Mammary microvascular endothelial cell (primary cell): ENCODE results near the gene CXCL12. TPM values are rescaled to one million over a fixed set of nuclear protein-coding genes. Genes with fewer than 3 reads are reported as not detected.

Experiments
- total RNA-seq: library from RNA; depleted of rRNA; stranded (reverse); fragments of >200 nt; gene quantifications from 2 replicates; pipeline ENCODE4 v1.2.3, GENCODE V29; 2015

The CXCL12 gene
- total RNA-seq, result 16.2 and 19.4 TPM in 2 replicates

DNA sequence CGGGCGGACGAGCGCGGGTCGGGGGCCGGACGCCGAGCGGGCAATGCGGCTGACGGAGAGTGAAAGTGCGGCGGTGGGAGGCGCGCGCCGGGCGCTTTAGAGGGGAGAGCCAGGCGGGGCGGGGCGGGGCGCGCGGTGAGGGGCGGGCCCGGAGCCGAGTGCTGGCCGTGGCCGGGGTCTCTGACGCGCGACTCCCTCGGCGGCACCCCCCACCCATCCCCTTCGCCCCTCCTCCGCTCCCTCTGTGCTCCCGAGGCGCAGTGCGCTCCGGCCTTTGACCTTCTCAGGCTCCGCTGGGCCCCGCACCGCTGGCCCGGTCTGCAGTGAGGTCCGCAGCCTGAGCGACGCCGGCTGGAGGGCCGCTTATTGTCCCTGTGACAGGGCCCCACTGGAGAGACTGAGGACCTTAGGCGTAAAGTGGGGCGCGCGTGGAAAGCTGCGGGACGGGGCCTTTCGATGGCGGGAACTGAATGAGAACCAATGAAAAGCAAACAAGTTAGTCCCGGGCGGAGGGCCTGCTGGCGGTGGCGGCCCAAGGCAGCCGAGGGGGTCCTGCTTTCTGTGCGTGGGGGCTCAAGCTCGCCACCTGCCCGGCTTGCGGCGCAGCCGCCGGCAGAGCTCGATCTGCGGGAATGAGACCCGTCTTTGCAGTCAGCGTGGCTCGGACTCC, at the start of gene CXCL12:
TSS of gene CXCL12 (minus strand) at position 72 of the 670 bp plus-strand sequence. CDS start 92 bp downstream, outside the sequence.

